Naive thymus-derived CD8-positive, alpha-beta T cell (primary cell): ENCODE data around the gene UBE3B. TPM values are rescaled to one million over a fixed set of nuclear protein-coding genes. Genes with fewer than 3 reads are reported as not detected.
"Not testable (repeated sequence)": the region's sequence is repeated elsewhere in the genome, so short reads cannot be mapped to it uniquely, and the experiment has no call there.

Experiments used
- ATAC-seq, 2 donors: fragments of 150-1000 bp; cut with Tn5 transposase in 1 of 2; sonication (Bioruptor Pico), chemical (Tn5 transposase) in 1 of 2; 1 replicate in 1 of 2; 2 replicates in 1 of 2; pipeline ENCODE4 v1.10.0; 2021; ENCODE audit warnings: mild to moderate bottlenecking in 2 of 2, moderate library complexity in 2 of 2
- POLR2A ChIA-PET: fragments of 350-600 bp; sonication (Branson Sonifier 250); formaldehyde crosslinking; loops from one replicate; lab custom pipeline; 2021; ENCODE audit warnings: antibody characterized with exemption; lab: Charles Lee
- DNase-seq, 10 donors: peaks; one replicate each; pipeline versions ENCODE4 v3.0.0 to v3.0.0-alpha.2; 2020 to 2022
- H3K27ac Mint-ChIP-seq, 10 donors: one replicate each; pipeline ENCODE4 v1.8.0; 2020 to 2022; ENCODE audit warnings: mild to moderate bottlenecking in 10 of 10, mixed read lengths in 10 of 10, moderate library complexity in 4 of 10, inconsistent platforms in 1 of 10
- H3K27me3 Mint-ChIP-seq, 5 donors: one replicate each; pipeline ENCODE4 v1.8.0; 2021 to 2022; ENCODE audit warnings: mixed read lengths in 5 of 5
- H3K36me3 Mint-ChIP-seq, 3 donors: one replicate each; pipeline ENCODE4 v1.8.0; 2020 to 2022; ENCODE audit warnings: mixed read lengths in 3 of 3, mild to moderate bottlenecking in 2 of 3, inconsistent platforms in 1 of 3
- H3K4me1 Mint-ChIP-seq, 4 donors: one replicate each; pipeline ENCODE4 v1.8.0; 2021 to 2022; ENCODE audit warnings: mixed read lengths in 4 of 4
- H3K4me3 Mint-ChIP-seq, 10 donors: one replicate each; pipeline ENCODE4 v1.8.0; 2020 to 2022; ENCODE audit warnings: mild to moderate bottlenecking in 10 of 10, mixed read lengths in 10 of 10, moderate library complexity in 6 of 10, inconsistent platforms in 1 of 10
- H3K9me3 Mint-ChIP-seq, 9 donors: one replicate each; pipeline ENCODE4 v1.8.0; 2020 to 2022; ENCODE audit warnings: mixed read lengths in 9 of 9, mild to moderate bottlenecking in 3 of 9, inconsistent platforms in 1 of 9, moderate library complexity in 1 of 9
- polyA plus RNA-seq, 3 donors: library from polyadenylated mRNA; unstranded; fragments of 300-500 nt; fragmentation: Illumina TruSeq; gene quantifications; one replicate each; pipeline ENCODE4 v1.2.3, GENCODE V29; 2021
- total RNA-seq, 8 experiments: library from RNA in 2 of 8; stranded (reverse) in 2 of 8; gene quantifications; one replicate each; pipeline ENCODE4 v1.2.3 and lab custom pipeline; 2021 to 2026

Gene UBE3B
- 10 to 100 TPM; 46.9 to 48.7 TPM for total RNA-seq
- 10 to 100 TPM; 14.0 to 19.4 (median 17.1) TPM for polyA plus RNA-seq
- 44.9 to 93.7 (median 65.3) reads per million in 6 experiments for total RNA-seq (lab: John Stamatoyannopoulos, UW)

GRCh38 chr12:109477185-109477962 is at the start of gene UBE3B, which contains the start of gene KCTD10:
UBE3B (plus strand) TSS chr12:109477634; CDS start chr12:109483552, 5,918 bp downstream.
KCTD10 (minus strand) TSS chr12:109477300; CDS start chr12:109477262, 38 bp downstream.
- peaks cover 17 to 53% (median 52%) of the 10 kb centered on the region in 4 donors for H3K4me1 Mint-ChIP-seq
- peak; percentile 93 to 94 for ATAC-seq
- no peaks in the 10 kb centered on the region for H3K9me3 Mint-ChIP-seq
- peak; percentile 74 to 96 (median 85) for DNase-seq
- POLR2A ChIA-PET, result interaction anchor here (1.0 to 1.6 kb wide), 7 partner anchors 12 to 916 kb away, joined by 3 to 12 read pairs (median 3); partner anchors contain the start of genes ANKRD13A, MMAB, MVK and SART3
- no peaks in the 10 kb centered on the region for H3K27me3 Mint-ChIP-seq
- peaks cover 0 to 4% (median 0%) of the 10 kb centered on the region in 3 donors for H3K36me3 Mint-ChIP-seq
- peak within 1 kb of the TSS; percentile 97 to 99 (median 99) for H3K27ac Mint-ChIP-seq
- peak within 1 kb of the TSS; percentile 94 to 99 (median 98) for H3K4me3 Mint-ChIP-seq

GRCh38 chr12:109428037-109428629 is 49.3 kb upstream of the UBE3B start:
- Mint-ChIP-seq H3K4me1 (peaks cover 5 to 8% (median 7%) of the 10 kb centered on the region in 4 donors), H3K9me3 (peaks cover 0 to 3% (median 0%) of the 10 kb centered on the region in 9 donors), H3K36me3 (no peaks in the 10 kb centered on the region), H3K27me3 (peaks cover 4 to 19% (median 9%) of the 10 kb centered on the region in 5 donors), H3K4me3 (no peak overlapping the region), H3K27ac (no peak overlapping the region)
- ATAC-seq, result peak; percentile 79 to 89
- POLR2A ChIA-PET, result no interaction called here
- peak; percentile 52 to 83 (median 68) for DNase-seq

GRCh38 chr12:109428804-109429203 is 48.6 kb upstream of the UBE3B start:
- H3K4me3 Mint-ChIP-seq, DNase-seq, ATAC-seq, H3K9me3 Mint-ChIP-seq, POLR2A ChIA-PET, H3K36me3 Mint-ChIP-seq: not testable (repeated sequence)
- Mint-ChIP-seq H3K27ac (peak overlapping the region in 1 of 10 donors; percentile 11), H3K27me3 (peaks cover 3 to 15% (median 5%) of the 10 kb centered on the region in 5 donors), H3K4me1 (peaks cover 6 to 14% (median 11%) of the 10 kb centered on the region in 4 donors)

- H3K36me3 Mint-ChIP-seq, result no peaks in the 10 kb centered on the region
- H3K4me1 Mint-ChIP-seq, result peaks cover 6 to 14% (median 11%) of the 10 kb centered on the region in 4 donors
- peaks cover 0 to 3% (median 2%) of the 10 kb centered on the region in 5 donors for H3K27me3 Mint-ChIP-seq
- no peak overlapping the region for H3K4me3 Mint-ChIP-seq
- no peak overlapping the region for H3K27ac Mint-ChIP-seq
- ATAC-seq (no peak), DNase-seq (no peak)
- H3K9me3 Mint-ChIP-seq, result peaks cover 0 to 3% (median 0%) of the 10 kb centered on the region in 9 donors
- POLR2A ChIA-PET, result no interaction called here
Measured at GRCh38 chr12:109430244-109430643, 47.2 kb upstream of the UBE3B start.

DNA sequence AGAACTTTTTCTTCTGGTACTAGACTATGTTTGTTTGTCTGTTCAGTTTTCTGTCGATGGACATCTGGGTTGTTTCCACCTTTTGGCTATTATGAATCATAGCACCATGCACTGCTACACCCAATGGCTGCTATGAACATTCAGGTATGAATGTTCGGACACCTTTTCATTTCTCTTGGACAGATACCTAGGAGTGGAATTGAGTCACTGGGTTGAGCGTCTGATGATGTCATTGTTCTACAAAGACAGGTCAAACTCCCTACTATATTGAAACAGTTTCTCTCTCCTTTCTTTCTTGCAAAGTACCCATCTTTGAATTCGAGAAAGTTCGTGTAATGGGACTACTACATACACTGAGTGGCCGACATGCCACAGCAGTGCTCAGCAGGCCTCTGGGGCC is 45.0 kb upstream of the UBE3B start:
- ATAC-seq, result no peak
- peaks cover 0 to 1% (median 0%) of the 10 kb centered on the region in 5 donors for H3K27me3 Mint-ChIP-seq
- peak overlapping the region in 3 of 10 donors; percentile 49 to 69 (median 69) for H3K4me3 Mint-ChIP-seq
- peaks cover 0 to 2% (median 0%) of the 10 kb centered on the region in 9 donors for H3K9me3 Mint-ChIP-seq
- peaks cover 8 to 14% (median 11%) of the 10 kb centered on the region in 4 donors for H3K4me1 Mint-ChIP-seq
- H3K36me3 Mint-ChIP-seq, result no peaks in the 10 kb centered on the region
- H3K27ac Mint-ChIP-seq, result peak overlapping the region in 6 of 10 donors; percentile 30 to 94 (median 86)
- no peak for DNase-seq
- POLR2A ChIA-PET, result interaction anchor here (1.0 kb wide), 1 partner anchor 11 kb away, joined by 3 read pairs; no protein-coding TSS in a partner anchor

GRCh38 chr12:109432842-109433304 is 44.6 kb upstream of the UBE3B start:
- POLR2A ChIA-PET, result interaction anchor here (1.0 to 1.3 kb wide), 2 partner anchors 11 to 44 kb away, joined by 3 to 7 read pairs; partner anchors contain the start of genes KCTD10 and UBE3B

GRCh38 chr12:109433618-109434017 is 43.8 kb upstream of the UBE3B start:
- POLR2A ChIA-PET, result interaction anchor here (1.0 to 1.3 kb wide), 2 partner anchors 10 to 44 kb away, joined by 3 to 7 read pairs; partner anchors contain the start of genes KCTD10 and UBE3B

More at GRCh38 chr12:109432842-109433304, 44.6 kb upstream of the UBE3B start:
- peak overlapping the region; percentile 34 to 69 (median 58) for H3K4me3 Mint-ChIP-seq
- peak overlapping the region in 9 of 10 donors; percentile 3 to 94 (median 82) for H3K27ac Mint-ChIP-seq
- peak; percentile 85 to 90 for ATAC-seq
- H3K4me1 Mint-ChIP-seq, result peaks cover 8 to 14% (median 11%) of the 10 kb centered on the region in 4 donors
- peak; percentile 41 to 89 (median 68) for DNase-seq
- no peaks in the 10 kb centered on the region for H3K36me3 Mint-ChIP-seq
- H3K27me3 Mint-ChIP-seq, result peaks cover 0 to 1% (median 0%) of the 10 kb centered on the region in 5 donors
- H3K9me3 Mint-ChIP-seq, result peaks cover 0 to 2% (median 0%) of the 10 kb centered on the region in 9 donors

GRCh38 chr12:109434582-109434981 is 42.9 kb upstream of the UBE3B start:
- no peaks in the 10 kb centered on the region for H3K27me3 Mint-ChIP-seq
- peaks cover 8 to 14% (median 11%) of the 10 kb centered on the region in 4 donors for H3K4me1 Mint-ChIP-seq
- H3K36me3 Mint-ChIP-seq, result no peaks in the 10 kb centered on the region
- ATAC-seq (no peak), DNase-seq (no peak)
- no peaks in the 10 kb centered on the region for H3K9me3 Mint-ChIP-seq
- no peak overlapping the region for H3K27ac Mint-ChIP-seq
- H3K4me3 Mint-ChIP-seq, result no peak overlapping the region
- POLR2A ChIA-PET, result no interaction called here

More at GRCh38 chr12:109433618-109434017, 43.8 kb upstream of the UBE3B start:
- DNase-seq, result no peak
- H3K27ac Mint-ChIP-seq, result peak overlapping the region in 7 of 10 donors; percentile 3 to 94 (median 82)
- H3K9me3 Mint-ChIP-seq, result peaks cover 0 to 2% (median 0%) of the 10 kb centered on the region in 9 donors
- ATAC-seq, result no peak
- H3K27me3 Mint-ChIP-seq, result peaks cover 0 to 1% (median 0%) of the 10 kb centered on the region in 5 donors
- H3K4me1 Mint-ChIP-seq, result peaks cover 8 to 14% (median 11%) of the 10 kb centered on the region in 4 donors
- H3K36me3 Mint-ChIP-seq, result no peaks in the 10 kb centered on the region
- peak overlapping the region in 1 of 10 donors; percentile 69 for H3K4me3 Mint-ChIP-seq

GRCh38 chr12:109435428-109436187 is 41.8 kb upstream of the UBE3B start:
- Mint-ChIP-seq H3K4me3 (no peak overlapping the region), H3K9me3 (no peaks in the 10 kb centered on the region), H3K27me3 (no peaks in the 10 kb centered on the region), H3K4me1 (peaks cover 8 to 14% (median 11%) of the 10 kb centered on the region in 4 donors), H3K36me3 (peaks cover 0 to 2% (median 0%) of the 10 kb centered on the region in 3 donors), H3K27ac (peak overlapping the region in 2 of 10 donors; percentile 1 to 41)
- POLR2A ChIA-PET, result no interaction called here
- no peak for DNase-seq
- ATAC-seq, result no peak

- DNase-seq (no peak), ATAC-seq (no peak)
- no peaks in the 10 kb centered on the region for H3K27me3 Mint-ChIP-seq
- POLR2A ChIA-PET, result no interaction called here
- H3K36me3 Mint-ChIP-seq, result peaks cover 0 to 2% (median 0%) of the 10 kb centered on the region in 3 donors
- no peaks in the 10 kb centered on the region for H3K9me3 Mint-ChIP-seq
- no peak overlapping the region for H3K27ac Mint-ChIP-seq
- H3K4me1 Mint-ChIP-seq, result peaks cover 8 to 14% (median 11%) of the 10 kb centered on the region in 4 donors
- no peak overlapping the region for H3K4me3 Mint-ChIP-seq
Measured at GRCh38 chr12:109436188-109436560, 41.3 kb upstream of the UBE3B start.

DNA sequence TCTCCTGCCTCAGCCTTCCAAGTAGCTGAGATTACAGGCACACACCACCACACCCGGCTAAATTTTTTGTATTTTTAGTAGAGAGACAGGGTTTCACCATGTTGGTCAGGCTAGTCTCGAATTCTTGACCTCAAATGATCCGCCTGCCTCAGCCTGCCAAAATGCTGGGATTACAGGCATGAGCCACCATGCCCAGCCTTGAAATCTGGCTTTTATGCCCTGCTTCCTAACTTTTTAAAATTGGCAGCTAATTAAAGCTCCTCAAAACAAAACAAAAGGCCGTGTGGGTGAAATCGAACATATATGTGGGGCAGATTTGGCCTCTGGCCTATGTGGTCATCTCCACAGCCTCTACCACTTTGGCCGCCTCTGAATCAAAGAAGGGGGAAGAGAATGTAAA is 38.3 kb upstream of the UBE3B start:
- peaks cover 0 to 1% (median 0%) of the 10 kb centered on the region in 4 donors for H3K4me1 Mint-ChIP-seq
- peaks cover 0 to 2% (median under 1%) of the 10 kb centered on the region in 3 donors for H3K36me3 Mint-ChIP-seq
- H3K4me3 Mint-ChIP-seq, result no peak overlapping the region
- no peaks in the 10 kb centered on the region for H3K27me3 Mint-ChIP-seq
- H3K9me3 Mint-ChIP-seq, result no peaks in the 10 kb centered on the region
- DNase-seq, result no peak
- no peak for ATAC-seq
- POLR2A ChIA-PET, result no interaction called here
- no peak overlapping the region for H3K27ac Mint-ChIP-seq
